ENCODE data around the gene NFASC. TPM values are rescaled to one million over a fixed set of nuclear protein-coding genes. Genes with fewer than 3 reads are reported as not detected.

NFASC gene
- total and polyA plus RNA-seq, 7 donors: 0.46 to 105 (median 17.6) TPM

DNA sequence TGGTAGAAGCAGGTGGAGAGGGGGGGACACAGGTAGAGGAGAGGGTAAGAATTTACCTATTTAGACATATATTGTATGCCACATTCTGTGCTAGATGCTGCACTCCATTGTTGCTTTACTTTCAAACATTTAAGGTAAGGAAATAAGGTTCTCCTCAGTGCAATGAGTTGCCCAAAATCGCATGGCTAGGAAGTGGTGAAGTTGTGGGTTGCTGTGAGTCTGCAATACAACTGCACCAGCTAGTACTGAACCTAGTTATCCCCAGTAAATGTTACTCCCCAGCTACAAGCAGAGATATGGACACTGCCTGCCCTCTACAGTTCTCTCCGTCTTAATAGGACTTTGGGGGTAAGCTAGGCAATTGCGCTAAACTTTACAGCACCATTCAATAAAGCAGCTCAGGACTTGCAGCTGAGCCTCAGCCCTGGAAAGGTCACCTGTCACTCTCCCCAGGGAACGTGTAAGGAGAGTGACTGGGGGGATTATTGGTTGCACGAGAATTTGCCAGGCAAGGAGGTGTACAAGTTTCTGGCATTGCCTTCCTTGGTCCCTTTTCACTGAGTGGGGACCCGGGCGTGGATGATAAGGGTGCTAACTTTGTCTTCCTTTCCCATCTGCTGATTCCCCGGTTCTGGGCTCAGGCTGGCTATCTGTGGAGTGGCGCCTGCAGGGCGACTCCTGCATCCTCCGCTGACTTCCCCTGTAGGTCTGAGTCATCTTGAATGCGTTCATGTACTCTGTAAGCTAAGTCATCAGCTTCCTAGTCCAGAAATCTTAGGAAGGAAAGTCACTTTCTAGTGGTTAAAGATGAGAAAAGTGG lies 101.1 kb downstream of the NFASC start:
- no peaks in the 10 kb centered on the region for H3K9me3 ChIP-seq
- H3K36me3 ChIP-seq: peaks cover 0 to 75% (median 38%) of the 10 kb centered on the region in 4 donors
- TF ChIP-seq, protein P1, sequence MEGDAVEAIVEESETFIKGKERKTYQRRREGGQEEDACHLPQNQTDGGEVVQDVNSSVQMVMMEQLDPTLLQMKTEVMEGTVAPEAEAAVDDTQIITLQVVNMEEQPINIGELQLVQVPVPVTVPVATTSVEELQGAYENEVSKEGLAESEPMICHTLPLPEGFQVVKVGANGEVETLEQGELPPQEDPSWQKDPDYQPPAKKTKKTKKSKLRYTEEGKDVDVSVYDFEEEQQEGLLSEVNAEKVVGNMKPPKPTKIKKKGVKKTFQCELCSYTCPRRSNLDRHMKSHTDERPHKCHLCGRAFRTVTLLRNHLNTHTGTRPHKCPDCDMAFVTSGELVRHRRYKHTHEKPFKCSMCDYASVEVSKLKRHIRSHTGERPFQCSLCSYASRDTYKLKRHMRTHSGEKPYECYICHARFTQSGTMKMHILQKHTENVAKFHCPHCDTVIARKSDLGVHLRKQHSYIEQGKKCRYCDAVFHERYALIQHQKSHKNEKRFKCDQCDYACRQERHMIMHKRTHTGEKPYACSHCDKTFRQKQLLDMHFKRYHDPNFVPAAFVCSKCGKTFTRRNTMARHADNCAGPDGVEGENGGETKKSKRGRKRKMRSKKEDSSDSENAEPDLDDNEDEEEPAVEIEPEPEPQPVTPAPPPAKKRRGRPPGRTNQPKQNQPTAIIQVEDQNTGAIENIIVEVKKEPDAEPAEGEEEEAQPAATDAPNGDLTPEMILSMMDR (IDR thresholded peaks at IDR 0.05): no peak
- TF ChIP-seq POLR2A (IDR thresholded peaks at IDR 0.05) (no peak), EP300 (IDR thresholded peaks at IDR 0.05) (no peak), POLR2AphosphoS5 (IDR thresholded peaks at IDR 0.05) (no peak)
- DNase-seq: no peak
- WGBS, 2 donors: 36 to 45% methylated on average over 12 of the region's 12 CpGs
- intact Hi-C loops (cut with DNase I): no loop called here
- H3K27ac ChIP-seq: no peak overlapping the region
- H3K27me3 ChIP-seq: no peaks in the 10 kb centered on the region
- H3K4me1 ChIP-seq: no peaks in the 10 kb centered on the region
- H3K4me3 ChIP-seq: no peak overlapping the region

DNA sequence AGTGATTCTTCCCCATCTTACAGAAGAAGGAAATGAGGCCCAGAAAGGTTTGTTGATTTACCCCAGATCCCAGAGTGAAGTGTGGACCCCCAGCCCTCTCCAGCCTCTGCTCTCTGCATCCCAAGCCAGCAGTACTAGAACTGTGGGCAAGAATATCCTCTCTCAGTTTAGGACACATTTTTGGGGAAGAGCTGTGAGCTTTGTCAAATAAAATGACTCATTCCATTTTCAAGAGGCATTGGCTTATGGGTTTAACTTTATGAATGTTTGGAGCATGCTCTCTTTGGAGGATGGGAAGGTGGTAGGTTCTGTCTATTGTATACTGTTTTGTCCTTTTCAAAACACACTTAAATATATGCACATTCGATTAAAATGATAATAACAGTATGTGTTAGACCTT lies 101.8 kb downstream of the NFASC start:
- Histone ChIP-seq H3K36me3 (peaks cover 0 to 77% (median 41%) of the 10 kb centered on the region in 4 donors), H3K27me3 (no peaks in the 10 kb centered on the region), H3K4me3 (no peak overlapping the region), H3K27ac (no peak overlapping the region), H3K9me3 (no peaks in the 10 kb centered on the region), H3K4me1 (no peaks in the 10 kb centered on the region)
- TF ChIP-seq POLR2AphosphoS5 (IDR thresholded peaks at IDR 0.05): no peak
- no peak for TF ChIP-seq POLR2A (IDR thresholded peaks at IDR 0.05)
- no peak for TF ChIP-seq EP300 (IDR thresholded peaks at IDR 0.05)
- 79 to 85% methylated on average over 1 of the region's 1 CpG for WGBS, 2 donors
- no peak for DNase-seq
- intact Hi-C loops (cut with DNase I): no loop called here

DNA sequence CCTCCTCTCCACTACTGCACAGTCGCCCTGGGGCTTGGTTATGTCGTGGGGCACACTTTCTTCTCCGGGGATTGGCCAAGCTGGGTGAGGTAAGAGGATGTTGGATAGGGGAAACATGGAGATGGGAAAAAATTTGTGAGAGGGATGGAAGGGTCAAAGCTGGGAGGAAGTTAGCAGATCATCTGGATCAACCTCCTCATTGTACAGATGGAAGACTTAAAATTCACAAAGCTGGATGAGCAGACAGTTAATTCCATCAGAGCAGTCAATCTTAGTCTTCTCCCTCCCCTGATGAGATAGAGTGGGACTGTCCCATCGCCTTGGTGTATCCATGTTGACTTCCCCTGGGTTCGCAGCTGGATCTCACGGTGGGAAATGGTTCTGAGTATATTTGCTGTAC lies 102.8 kb downstream of the NFASC start:
- DNase-seq: no peak
- Histone ChIP-seq H3K36me3 (peaks cover 0 to 81% (median 39%) of the 10 kb centered on the region in 4 donors), H3K4me3 (no peak overlapping the region), H3K9me3 (no peaks in the 10 kb centered on the region), H3K27ac (no peak overlapping the region), H3K27me3 (no peaks in the 10 kb centered on the region), H3K4me1 (no peaks in the 10 kb centered on the region)
- intact Hi-C loops (cut with DNase I): no loop called here
- WGBS, 2 donors: 68 to 74% methylated on average over 6 of the region's 6 CpGs
- TF ChIP-seq EP300 (IDR thresholded peaks at IDR 0.05) (no peak), POLR2A (IDR thresholded peaks at IDR 0.05) (no peak), POLR2AphosphoS5 (IDR thresholded peaks at IDR 0.05) (no peak)
- TF ChIP-seq, protein P1 (IDR thresholded peaks at IDR 0.05): no peak

DNA sequence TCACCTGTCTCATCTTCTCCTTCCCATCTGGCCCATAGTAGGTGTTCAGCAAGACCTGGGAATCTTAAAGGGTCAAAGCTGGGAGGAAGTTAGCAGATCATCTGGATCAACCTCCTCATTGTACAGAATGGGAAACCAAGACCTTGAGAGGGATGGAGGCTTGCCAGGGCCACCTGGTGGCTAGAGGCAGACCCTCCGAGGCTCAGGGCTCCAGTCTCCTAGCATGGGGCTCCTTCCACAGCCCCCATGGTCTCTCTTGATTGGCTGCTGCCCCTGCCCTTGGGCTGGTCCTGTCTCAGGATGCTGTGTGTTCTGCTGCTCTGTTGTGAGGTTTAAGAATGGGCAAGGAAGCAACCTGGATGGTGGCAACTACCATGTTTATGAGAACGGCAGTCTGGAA lies 103.7 kb downstream of the NFASC start:
- no peak for DNase-seq
- Histone ChIP-seq H3K4me3 (no peak overlapping the region), H3K27me3 (no peaks in the 10 kb centered on the region), H3K4me1 (no peaks in the 10 kb centered on the region), H3K27ac (no peak overlapping the region), H3K9me3 (no peaks in the 10 kb centered on the region), H3K36me3 (peaks cover 0 to 80% (median 39%) of the 10 kb centered on the region in 4 donors)
- no peak for TF ChIP-seq POLR2AphosphoS5 (IDR thresholded peaks at IDR 0.05)
- TF ChIP-seq, protein P1 (IDR thresholded peaks at IDR 0.05): no peak
- TF ChIP-seq POLR2A (IDR thresholded peaks at IDR 0.05): no peak
- TF ChIP-seq EP300 (IDR thresholded peaks at IDR 0.05): no peak
- intact Hi-C loops (cut with DNase I): no loop called here
- WGBS, 2 donors: 76 to 81% methylated on average over 2 of the region's 2 CpGs

DNA sequence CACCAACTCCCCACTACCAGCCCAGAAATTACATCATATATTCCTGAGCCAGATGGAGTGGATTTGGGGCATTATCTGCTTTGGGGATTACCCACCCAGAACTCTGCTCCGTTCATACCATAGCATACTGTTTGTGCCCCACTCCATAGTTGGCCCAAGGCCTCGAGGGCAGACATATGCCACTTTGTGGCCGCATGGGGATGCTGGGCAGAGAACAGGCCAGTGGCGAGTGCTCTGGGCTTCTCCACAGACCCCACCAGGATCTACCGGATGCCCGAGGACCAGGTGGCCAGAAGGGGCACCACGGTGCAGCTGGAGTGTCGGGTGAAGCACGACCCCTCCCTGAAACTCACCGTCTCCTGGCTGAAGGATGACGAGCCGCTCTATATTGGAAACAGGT lies 104.4 kb downstream of the NFASC start:
- H3K36me3 ChIP-seq: peaks cover 0 to 85% (median 43%) of the 10 kb centered on the region in 4 donors
- 69 to 78% methylated on average over 12 of the region's 12 CpGs for WGBS, 2 donors
- no peaks in the 10 kb centered on the region for H3K27me3 ChIP-seq
- intact Hi-C loops (cut with DNase I): no loop called here
- no peaks in the 10 kb centered on the region for H3K4me1 ChIP-seq
- H3K27ac ChIP-seq: no peak overlapping the region
- H3K4me3 ChIP-seq: no peak overlapping the region
- no peaks in the 10 kb centered on the region for H3K9me3 ChIP-seq
- no peak for DNase-seq
- TF ChIP-seq EP300 (IDR thresholded peaks at IDR 0.05) (no peak), POLR2AphosphoS5 (IDR thresholded peaks at IDR 0.05) (no peak), POLR2A (IDR thresholded peaks at IDR 0.05) (no peak)
- TF ChIP-seq, protein P1 (IDR thresholded peaks at IDR 0.05): no peak

Measured in sigmoid colon (tissue), 7 donors.